ENCODE measurements around the gene MALSU1. TPM values are rescaled to one million over a fixed set of nuclear protein-coding genes. Genes with fewer than 3 reads are reported as not detected.

The MALSU1 gene
- total RNA-seq, 3 donors from 2014 or later: 40.3 to 48.4 (median 45.0) TPM

- intact Hi-C loops (cut with DNase I; ENCODE audit: low total_unique reads): no loop called here
Observed at GRCh38 chr7:23268746-23269145, 30.4 kb upstream of the MALSU1 start.

GRCh38 chr7:23272275-23272674 is 26.9 kb upstream of the MALSU1 start:
- intact Hi-C loops (cut with DNase I; ENCODE audit: low total_unique reads): no loop called here
- Histone ChIP-seq H3K36me3 (no peaks in the 10 kb centered on the region), H3K4me3 (no peak overlapping the region), H3K4me1 (no peaks in the 10 kb centered on the region), H3K9me3 (no peaks in the 10 kb centered on the region), H3K27ac (no peak overlapping the region), H3K27me3 (no peaks in the 10 kb centered on the region)
- DNase-seq (ENCODE audit: low spot score in 2 of 2): no peak
- no peak for TF ChIP-seq POLR2AphosphoS5 (IDR thresholded peaks at IDR 0.05)
- TF ChIP-seq, protein P1, sequence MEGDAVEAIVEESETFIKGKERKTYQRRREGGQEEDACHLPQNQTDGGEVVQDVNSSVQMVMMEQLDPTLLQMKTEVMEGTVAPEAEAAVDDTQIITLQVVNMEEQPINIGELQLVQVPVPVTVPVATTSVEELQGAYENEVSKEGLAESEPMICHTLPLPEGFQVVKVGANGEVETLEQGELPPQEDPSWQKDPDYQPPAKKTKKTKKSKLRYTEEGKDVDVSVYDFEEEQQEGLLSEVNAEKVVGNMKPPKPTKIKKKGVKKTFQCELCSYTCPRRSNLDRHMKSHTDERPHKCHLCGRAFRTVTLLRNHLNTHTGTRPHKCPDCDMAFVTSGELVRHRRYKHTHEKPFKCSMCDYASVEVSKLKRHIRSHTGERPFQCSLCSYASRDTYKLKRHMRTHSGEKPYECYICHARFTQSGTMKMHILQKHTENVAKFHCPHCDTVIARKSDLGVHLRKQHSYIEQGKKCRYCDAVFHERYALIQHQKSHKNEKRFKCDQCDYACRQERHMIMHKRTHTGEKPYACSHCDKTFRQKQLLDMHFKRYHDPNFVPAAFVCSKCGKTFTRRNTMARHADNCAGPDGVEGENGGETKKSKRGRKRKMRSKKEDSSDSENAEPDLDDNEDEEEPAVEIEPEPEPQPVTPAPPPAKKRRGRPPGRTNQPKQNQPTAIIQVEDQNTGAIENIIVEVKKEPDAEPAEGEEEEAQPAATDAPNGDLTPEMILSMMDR (IDR thresholded peaks at IDR 0.05): no peak
- TF ChIP-seq POLR2A (IDR thresholded peaks at IDR 0.05): no peak

More at GRCh38 chr7:23268746-23269145, 30.4 kb upstream of the MALSU1 start:
- TF ChIP-seq POLR2A (IDR thresholded peaks at IDR 0.05) (no peak), POLR2AphosphoS5 (IDR thresholded peaks at IDR 0.05) (no peak)
- TF ChIP-seq, protein P1 (IDR thresholded peaks at IDR 0.05): no peak
- Histone ChIP-seq H3K4me3 (no peak overlapping the region), H3K27ac (no peak overlapping the region), H3K36me3 (no peaks in the 10 kb centered on the region), H3K27me3 (no peaks in the 10 kb centered on the region), H3K4me1 (no peaks in the 10 kb centered on the region), H3K9me3 (no peaks in the 10 kb centered on the region)
- no peak for DNase-seq (ENCODE audit: low spot score in 2 of 2)

DNA sequence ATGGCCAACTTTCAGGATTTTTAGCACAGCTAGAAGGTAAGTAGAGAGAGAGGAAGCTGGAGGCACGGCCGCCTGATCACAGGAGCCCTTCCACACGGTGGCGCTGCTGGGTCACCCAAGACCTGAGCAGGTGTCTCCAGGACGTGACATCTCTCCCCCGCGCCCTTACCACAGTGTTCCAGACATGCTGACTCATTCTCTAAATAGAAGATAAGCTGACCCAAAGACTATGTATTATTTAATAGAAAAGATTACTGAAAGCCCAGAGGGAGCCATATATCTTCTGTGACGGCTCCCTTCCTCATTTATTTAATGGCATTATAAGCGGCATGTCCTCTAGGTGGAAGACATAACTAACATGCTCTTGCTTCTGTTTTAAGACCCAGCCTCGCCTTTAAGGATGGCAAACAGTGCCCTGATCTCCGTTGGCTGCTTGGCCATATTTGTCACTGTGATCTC is 26.0 kb upstream of the MALSU1 start:
- peak; percentile 74 to 82 for DNase-seq (ENCODE audit: low spot score in 2 of 2)
- intact Hi-C loops (cut with DNase I; ENCODE audit: low total_unique reads): no loop called here
- H3K36me3 ChIP-seq: no peaks in the 10 kb centered on the region
- TF ChIP-seq, protein P1 (IDR thresholded peaks at IDR 0.05): peak in 2 of 3 donors; percentile 57 to 69
- no peak for TF ChIP-seq POLR2A (IDR thresholded peaks at IDR 0.05)
- no peak for TF ChIP-seq POLR2AphosphoS5 (IDR thresholded peaks at IDR 0.05)
- H3K9me3 ChIP-seq: no peaks in the 10 kb centered on the region
- no peak overlapping the region for H3K27ac ChIP-seq
- H3K27me3 ChIP-seq: no peaks in the 10 kb centered on the region
- no peaks in the 10 kb centered on the region for H3K4me1 ChIP-seq
- no peak overlapping the region for H3K4me3 ChIP-seq

- intact Hi-C loops (cut with DNase I; ENCODE audit: low total_unique reads): no loop called here
- DNase-seq (ENCODE audit: low spot score in 2 of 2): no peak
- Histone ChIP-seq H3K27ac (no peak overlapping the region), H3K36me3 (no peaks in the 10 kb centered on the region), H3K4me3 (no peak overlapping the region), H3K4me1 (no peaks in the 10 kb centered on the region), H3K9me3 (no peaks in the 10 kb centered on the region), H3K27me3 (no peaks in the 10 kb centered on the region)
- TF ChIP-seq, protein P1 (IDR thresholded peaks at IDR 0.05): no peak
- TF ChIP-seq POLR2AphosphoS5 (IDR thresholded peaks at IDR 0.05): no peak
- no peak for TF ChIP-seq POLR2A (IDR thresholded peaks at IDR 0.05)
Observed at GRCh38 chr7:23275912-23276311, 23.2 kb upstream of the MALSU1 start.

DNA sequence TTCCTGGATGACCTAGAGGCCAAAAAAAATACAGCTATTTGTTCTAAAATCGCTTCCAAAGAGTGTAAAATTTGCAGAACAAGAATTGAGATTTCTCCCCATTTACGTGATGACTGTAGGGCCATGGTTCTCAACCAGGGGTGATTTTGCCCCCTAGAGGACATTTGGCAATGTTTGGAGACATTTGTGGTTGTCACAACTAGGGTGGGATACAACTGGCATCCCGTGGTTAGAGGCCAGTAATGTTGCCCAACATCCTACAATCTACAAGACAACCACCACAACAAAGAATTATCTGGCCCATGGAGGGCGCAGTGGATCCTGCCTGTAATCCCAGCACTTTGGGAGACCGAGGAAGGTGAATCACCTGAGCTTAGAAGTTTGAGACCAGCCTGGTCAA is 22.8 kb upstream of the MALSU1 start:
- no peak for DNase-seq (ENCODE audit: low spot score in 2 of 2)
- intact Hi-C loops (cut with DNase I; ENCODE audit: low total_unique reads): no loop called here
- Histone ChIP-seq H3K27me3 (no peaks in the 10 kb centered on the region), H3K27ac (no peak overlapping the region), H3K36me3 (no peaks in the 10 kb centered on the region), H3K4me3 (no peak overlapping the region), H3K9me3 (no peaks in the 10 kb centered on the region), H3K4me1 (no peaks in the 10 kb centered on the region)
- TF ChIP-seq POLR2A (IDR thresholded peaks at IDR 0.05) (no peak), POLR2AphosphoS5 (IDR thresholded peaks at IDR 0.05) (no peak)
- TF ChIP-seq, protein P1 (IDR thresholded peaks at IDR 0.05): no peak
